A549 treated with CORT108297 at 1 μM for 4 hours (cell line): ENCODE measurements around the gene ZNF679. TPM values are rescaled to one million over a fixed set of nuclear protein-coding genes. Genes with fewer than 3 reads are reported as not detected.

Experiments
- total RNA-seq: library from RNA; stranded (reverse); fragments of 200-300 nt; extraction: Qiagen RNA extraction; gene quantifications from 5 replicates; pipeline ENCODE4 v1.2.3, GENCODE V29; 2022

The ZNF679 gene
- not detected in 5 replicates for total RNA-seq

DNA sequence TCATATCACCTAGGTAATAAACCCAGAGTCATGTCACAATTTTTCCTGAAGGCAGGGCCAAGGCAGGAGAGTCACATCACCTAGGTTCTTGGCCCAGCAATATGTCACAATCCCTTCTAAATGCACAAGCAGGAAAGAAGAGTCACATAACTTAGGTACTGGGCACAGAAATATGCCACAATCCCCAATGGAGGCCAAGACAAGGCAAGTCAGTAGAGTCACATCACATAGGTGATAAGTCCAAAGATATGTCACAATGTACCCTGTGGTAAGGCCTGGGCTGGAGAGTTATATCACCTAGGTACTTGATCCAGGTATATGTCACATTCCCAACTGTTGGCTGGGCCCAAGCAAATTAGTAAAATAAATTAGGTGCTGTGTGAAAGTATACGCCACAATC is at the start of gene ZNF679:
ZNF679 (plus strand) TSS at position 301 of the 400 bp plus-strand sequence. CDS start 20,644 bp downstream, outside the sequence.

DNA sequence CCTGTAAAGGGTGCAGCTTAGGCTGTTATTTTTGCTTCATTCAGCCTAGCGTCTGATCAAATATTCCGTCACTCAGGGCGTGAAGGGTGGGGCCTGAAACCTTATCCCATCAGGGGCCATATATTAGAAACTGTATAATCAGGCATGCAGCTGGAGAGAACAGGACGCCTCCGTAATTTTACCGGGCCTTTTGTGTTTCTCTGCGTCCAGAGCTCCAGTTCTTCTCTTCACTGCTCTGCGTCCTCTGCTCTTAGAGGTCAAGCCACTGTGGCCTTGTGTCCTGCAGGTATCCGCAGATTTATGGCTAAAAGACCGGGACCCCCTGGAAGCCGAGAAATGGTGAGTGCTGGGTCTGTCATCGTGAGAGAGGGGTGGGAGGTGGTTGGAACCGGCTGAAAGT is 21.4 kb upstream of the ZNF679 start, which contains the start of gene ZNF735:
ZNF735 (plus strand) TSS at position 301 of the 400 bp plus-strand sequence; CDS start at position 301, 0 bp downstream.

DNA sequence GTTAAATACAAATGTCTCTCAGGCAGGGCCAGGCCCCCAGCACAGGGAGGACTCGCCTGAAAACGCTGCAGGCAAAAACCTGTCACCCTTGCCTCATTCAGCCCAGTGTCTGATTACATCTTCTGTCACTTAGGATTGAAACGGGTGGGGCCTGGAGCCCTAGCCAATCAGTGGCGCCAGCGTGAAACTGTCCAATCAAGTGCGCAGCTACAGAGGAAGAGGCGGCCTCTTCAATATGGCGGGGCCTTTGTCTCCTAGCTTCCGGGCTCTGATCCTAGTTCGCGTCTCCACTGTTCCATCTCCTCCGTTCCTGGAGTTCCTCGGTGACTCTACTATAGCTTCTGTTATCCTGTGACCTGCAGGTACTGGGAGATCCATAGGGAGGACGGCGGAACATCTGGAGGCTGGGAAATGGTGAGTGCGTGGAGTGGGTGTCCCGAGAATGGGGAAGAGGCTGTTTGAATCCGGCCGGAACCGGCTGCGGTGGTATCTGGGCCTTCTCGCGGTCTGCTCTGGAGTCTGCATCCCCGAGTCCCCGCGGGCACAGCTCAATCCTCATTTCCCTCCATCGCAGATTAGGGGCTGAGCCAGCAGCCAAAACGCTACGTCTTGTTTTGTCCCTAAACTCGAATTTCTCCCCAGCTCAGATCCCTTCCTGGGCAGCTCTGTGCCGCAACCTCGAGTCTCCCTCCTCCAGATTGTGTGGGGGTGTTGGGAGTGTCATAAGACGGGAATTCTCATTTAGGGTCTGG is 85.6 kb downstream of the ZNF679 start, which contains the start of gene ZNF736:
ZNF736 (plus strand) TSS at position 222 of the 752 bp plus-strand sequence; CDS start at position 412, 190 bp downstream.

Other genes starting within 250 kb of the ZNF679 start
- not detected in 5 replicates for gene ZNF722, start 229.6 kb upstream of the ZNF679 start, total RNA-seq
- gene ZNF727, start 183.0 kb upstream of the ZNF679 start, total RNA-seq, result not detected in 5 replicates
- not detected in 5 replicates for gene ZNF735, start 21.3 kb upstream of the ZNF679 start, total RNA-seq
- gene ZNF736, start 85.5 kb downstream of the ZNF679 start, total RNA-seq, result 0.06 TPM in 1 of 5 replicates, not detected in the others